Activated CD4-positive, alpha-beta T cell treated with anti-CD3 and anti-CD28 coated beads, Interleukin-2, amount 50 U/mL, for 24 hours (primary cell): ENCODE data around the gene TLR6.
"Not testable (repeated sequence)": the region's sequence is repeated elsewhere in the genome, so short reads cannot be mapped to it uniquely, and the experiment has no call there.

Experiments
- DNase-seq, 2 donors: peaks; one replicate each; pipeline ENCODE4 v3.0.0-alpha.2; 2020; ENCODE audit warnings: low read depth in 1 of 2, low spot score in 1 of 2

The TLR6 gene

DNA sequence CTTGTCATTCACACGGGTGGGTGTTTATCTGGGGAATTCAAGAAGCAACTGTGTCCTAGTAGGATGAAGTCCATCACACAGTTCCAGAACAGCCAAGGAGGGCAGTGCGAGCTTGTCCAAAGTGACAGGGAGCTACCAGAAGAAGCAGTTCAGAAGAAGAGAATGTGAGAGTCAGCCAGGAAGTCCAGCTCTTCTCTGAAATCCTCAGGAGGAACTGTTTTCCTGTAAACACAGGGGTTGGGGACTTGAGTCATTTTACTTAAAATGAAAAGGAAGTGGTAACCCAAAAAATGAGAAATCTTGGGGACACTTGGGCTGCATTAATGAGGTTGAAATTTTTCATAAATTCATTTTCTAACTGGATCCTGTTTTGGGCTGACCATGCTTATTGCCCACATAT lies 65.6 kb downstream of the TLR6 start:
- no peak for DNase-seq

DNA sequence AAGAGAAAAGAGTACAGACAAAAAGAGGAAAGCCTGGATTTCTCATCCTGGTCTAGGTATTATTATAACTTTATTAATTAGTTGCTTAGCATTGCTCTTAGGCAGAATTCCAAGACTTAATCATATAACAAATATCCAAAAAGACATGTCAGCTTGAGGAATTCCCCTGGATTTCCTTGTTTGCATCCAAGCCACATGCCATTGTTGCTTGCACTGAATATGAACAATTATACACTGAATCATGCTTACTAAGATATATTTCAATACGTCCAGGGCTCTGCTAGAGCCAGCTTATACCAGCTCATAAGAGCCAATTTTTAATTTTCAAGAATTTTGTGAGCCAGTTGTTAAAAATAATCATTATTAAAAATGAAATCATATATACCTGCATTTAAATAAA lies 68.3 kb downstream of the TLR6 start:
- DNase-seq: no peak

DNA sequence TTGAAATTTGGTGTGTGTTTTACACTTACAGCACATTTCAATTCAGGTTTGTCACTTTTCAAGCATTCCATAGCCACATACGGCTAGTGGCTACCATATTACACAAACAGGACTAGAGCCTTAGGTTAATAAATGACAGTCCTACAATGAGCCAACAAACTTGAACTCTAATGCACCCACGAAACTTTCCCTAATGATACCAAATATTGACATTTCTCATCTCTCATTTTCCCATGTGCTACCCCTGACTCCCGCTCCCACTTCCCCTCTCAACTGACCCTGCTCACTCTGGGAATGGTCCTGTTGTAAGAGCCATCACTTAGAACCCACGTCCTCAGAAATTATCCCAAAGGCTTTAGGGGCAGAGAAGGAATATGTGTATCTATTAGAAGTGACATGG lies 68.9 kb downstream of the TLR6 start:
- no peak for DNase-seq

DNA sequence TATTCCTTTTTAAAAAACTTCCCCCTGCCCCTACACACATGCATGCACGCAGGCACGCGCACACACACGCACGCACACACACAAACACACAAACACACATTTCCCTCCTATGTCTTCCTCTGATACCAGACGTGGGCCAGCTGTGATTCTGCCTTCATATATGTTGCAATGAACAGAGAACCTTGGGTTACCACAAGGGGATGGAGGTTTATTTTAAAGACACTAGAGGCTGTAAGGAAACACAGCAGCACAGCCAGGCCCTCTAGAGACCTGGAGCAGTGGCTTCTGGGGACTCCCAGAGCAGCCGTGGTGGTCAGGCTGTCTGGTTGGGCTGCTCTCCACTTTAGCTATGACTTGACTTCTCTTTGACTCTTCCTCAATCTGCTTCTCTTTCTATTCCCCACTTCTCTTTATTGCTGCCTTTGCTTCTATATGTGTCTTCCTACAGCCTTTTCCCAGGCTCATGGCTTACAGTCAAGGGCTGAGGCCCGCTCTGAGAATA lies 70.7 kb downstream of the TLR6 start:
- DNase-seq: no peak

DNA sequence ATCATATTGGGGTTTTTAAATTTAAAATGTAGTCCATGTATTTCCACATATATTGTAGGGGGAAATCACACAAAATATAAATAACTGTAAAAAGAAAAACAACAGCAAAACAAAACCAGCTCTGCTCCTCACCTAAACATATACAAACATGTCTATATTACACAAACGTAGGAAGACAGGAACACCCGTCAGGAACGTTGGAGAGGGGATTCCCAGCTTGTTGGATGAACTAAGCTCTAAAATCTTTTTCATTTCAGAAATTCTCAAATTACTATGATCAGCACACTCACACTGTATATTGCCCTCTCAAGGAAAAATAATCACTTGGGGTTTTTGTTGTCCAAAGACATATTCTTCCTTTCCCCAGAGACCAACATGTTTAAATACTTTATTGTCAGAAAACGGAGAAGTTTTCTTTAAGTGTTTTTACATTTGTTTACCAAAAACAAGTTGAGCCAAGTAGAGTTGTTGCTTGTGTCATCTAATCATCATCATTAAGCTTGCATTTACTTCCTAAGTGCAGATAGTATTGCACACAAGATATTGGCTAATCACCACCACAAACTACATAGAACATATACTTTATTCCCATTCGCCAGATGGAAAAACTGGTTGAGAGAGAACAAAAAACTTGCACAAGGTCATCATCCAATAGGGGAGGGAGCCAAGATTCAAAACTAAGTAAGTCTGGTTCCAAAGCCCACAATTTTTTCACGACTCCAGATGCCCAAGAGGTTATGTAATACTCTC lies 71.4 kb downstream of the TLR6 start:
- DNase-seq: no peak

DNA sequence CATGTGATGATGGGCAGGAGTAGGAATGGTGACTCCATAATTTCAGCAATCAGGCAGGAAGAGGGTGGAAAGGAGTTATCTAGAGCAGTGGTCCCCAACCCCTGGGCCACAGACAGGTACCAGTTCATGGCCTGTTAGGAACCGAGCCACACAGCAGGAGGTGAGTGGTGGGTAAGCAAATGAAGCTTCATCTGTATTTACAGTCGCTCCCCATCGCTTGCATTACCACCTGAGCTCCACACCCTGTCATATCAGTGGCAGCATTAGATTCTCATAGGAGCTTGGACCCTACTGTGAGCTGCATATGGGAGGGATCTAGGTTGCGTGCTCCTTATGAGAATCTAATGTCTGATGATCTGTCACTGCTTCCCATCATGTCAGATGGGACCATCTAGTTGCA lies 72.5 kb downstream of the TLR6 start:
- no peak for DNase-seq

DNA sequence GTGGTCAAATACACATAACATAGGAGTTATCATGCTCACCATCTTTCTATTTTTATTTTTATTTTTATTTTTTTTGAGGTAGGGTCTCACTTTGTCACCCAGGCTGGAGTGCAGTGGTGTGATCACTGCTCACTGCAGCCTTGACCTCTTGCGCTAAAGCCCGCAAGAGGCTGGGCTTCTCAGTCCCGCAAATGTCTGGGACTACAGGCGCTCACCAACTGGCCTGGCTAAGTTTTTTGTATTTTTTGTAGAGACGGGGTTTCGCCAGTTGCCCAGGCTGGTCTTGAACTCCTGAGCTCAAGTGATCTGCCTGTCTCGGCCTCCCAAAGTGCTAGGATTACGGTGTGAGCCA lies 73.5 kb downstream of the TLR6 start:
- DNase-seq: no peak

DNA sequence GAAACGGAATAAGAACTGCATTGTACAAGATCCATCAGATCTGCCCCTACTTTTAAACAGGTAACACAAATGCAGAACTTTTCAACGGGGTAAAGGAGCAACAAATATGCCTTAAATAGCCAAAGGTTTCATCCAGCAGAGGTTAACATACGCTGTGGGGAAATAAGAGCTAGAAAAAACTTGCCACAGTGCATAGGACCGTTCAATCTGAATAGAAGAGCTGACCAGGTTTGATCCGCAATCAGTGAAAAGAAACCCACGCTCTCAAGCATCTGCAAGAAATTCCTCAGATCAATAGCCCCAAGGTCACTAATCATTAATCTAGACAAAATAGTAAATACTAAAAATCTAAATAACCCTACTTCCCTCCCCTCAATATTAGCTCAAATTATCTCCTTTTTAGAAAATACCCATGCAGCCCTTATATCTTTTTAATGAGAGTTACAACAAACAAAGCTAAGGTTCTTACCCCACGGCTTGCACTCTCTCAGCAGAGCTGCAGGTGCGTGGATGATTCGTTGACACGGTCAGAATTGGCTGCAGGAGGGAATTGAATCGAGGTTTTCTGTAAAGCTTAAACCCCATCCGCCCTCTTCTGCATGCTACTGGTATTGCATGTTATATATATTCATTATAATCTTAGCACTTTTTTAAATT lies 74.0 kb downstream of the TLR6 start, which contains the start of gene TLR10:
Gene TLR10 (minus strand): TSS at position 539 of the 657 bp plus-strand sequence. CDS start 7,400 bp downstream, outside the sequence.
- peak in 1 of 2 donors; percentile 48 for DNase-seq

DNA sequence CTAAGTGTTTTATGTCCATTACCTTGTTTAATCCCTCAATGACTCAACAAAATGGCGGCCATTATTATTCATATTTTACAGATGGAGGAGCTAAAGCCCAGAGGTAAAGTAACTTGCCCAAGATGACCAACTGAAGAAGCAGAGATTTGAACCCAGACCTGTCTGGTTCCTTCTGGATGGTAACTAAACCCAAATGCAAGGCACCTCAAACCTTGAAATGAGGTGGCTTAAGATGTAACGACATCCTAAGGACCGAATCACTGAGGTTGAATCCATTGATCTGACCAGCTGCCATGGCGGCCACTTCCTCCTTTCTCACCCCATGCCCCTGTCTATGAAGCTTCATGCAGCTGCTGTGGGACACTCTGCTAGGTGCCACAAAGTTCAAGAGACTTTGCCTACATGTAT lies 74.8 kb downstream of the TLR6 start:
- DNase-seq: no peak

DNA sequence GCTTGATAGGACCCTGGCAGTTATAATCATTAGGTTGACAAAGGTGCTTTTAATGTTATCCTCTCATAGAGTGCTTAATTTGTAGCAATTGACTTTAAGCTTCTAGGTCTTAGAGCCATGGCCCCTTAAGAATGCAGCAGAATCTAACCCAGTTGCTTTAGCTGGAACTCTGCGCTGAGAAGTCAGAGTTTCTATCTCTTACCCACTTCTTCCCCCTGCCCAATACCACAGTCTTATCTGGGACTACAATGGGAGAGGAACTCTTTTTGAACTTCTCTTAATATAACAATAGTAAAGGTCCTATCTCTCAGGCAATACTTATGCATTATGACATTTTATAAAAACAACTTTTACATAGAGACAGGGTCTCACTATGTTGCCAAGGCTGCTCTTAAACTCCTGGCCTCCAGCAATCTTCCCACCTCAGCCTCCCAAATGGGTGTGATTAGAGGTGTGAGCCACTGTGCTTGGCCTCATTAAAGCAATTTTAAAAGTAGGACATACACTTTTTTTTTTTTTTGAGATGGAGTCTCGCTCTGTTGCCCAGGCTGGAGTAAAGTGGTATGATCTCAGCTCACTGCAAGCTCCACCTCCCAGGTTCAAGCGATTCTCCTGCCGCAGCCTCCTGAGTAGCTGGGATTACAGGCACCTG lies 75.7 kb downstream of the TLR6 start:
- no peak for DNase-seq

DNA sequence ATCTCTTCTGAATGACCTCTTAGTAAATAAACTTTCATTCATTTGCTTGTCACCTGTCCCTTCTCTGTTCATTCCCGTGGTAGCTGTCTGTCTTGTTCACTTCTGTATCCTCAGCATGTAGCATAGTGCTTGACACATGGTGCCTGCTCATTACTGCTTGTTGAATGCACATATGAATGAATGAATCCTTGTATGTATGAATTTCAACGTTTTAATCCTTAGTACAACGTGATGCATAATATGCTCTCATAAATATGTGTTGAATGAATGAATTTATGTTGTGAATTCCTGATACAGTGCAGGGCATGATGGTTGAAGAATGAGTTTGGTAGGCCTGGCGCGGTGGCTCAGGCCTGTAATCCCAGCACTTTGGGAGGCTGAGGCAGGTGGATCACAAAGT lies 76.8 kb downstream of the TLR6 start:
- DNase-seq: no peak

DNA sequence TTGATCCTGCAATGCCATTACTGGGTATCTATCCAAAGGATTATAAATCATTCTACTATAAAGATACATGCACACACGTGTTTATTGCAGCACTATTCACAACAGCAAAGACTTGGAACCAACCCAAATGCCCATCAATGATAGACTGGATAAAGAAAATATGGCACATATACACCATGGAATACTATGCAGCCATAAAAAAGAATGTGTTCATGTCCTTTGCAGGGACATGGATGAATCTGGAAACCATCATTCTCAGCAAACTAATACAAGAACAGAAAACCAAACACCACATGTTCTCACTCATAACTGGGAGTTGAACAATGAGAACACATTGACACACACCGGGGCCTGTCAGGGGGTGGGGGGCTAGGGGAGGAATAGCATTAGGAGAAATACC lies 78.7 kb downstream of the TLR6 start:
- not testable (repeated sequence) for DNase-seq

DNA sequence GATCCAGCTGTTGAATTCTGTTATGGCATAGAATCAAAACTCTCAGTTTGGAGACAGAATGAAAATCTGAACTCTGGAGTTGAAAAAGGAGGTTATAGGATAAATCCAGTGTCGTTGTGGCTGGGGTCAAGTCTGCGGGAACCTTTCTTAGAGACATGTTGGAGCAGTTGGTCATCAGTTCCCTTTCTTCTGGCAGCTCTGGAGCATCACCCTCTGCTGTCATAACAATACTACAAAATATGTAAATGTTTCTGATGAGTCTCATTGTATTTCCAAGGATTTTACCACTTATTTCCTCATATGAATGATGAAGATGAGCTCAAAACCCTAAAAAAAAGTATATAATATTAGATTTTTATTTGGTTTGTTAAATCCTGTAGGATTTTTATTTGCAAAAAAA lies 81.3 kb downstream of the TLR6 start:
- DNase-seq: no peak

DNA sequence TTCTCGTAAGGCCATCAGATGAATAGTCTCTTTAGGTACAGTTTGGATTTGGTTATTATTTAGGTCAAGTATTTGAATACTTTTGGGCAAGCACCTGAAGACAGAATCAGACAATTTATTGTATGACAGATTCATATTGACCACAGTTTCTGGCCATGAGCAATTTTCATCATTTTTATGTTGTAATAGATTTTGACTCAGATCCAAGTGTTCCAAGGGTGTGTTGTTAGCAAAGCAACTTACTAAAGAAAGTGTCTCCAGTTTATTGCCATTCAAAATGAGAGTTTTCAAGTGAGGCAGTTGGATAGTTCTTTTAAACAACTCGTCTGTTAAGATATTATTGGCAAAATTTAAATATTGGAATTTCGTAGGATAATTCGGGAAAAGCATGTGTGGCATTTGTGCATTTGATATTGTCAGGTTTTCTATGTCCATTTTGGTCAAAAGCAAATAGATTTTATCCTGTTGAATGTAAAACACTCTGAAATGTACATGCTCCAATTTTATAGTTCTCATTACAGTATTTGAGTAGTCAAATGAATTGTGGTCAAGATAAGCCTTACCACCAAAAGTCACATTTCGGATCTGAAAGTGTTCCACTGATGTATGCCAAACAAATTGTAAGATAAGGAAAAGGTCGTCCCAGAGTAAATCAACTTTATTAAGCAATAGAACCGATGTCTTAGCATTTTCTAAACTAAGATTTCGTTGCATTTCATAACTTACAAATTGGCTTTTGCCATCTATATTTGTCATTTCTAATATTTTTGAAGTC lies 82.2 kb downstream of the TLR6 start:
- no peak for DNase-seq
